B cell (primary cell): ENCODE measurements around the gene KRTAP17-1.
"Not testable (repeated sequence)": the region's sequence is repeated elsewhere in the genome, so short reads cannot be mapped to it uniquely, and the experiment has no call there.

Experiments
- EZH2 ChIP-seq: IDR thresholded peaks from 2 replicates; pipeline ENCODE4 v1.6.1; 2012; ENCODE audit warnings: borderline replicate concordance, low read depth, mild to moderate bottlenecking, moderate library complexity, low read length; ENCODE audit not compliant: insufficient read depth, poor library complexity, severe bottlenecking
- TF ChIP-seq, protein P1 (sequence below): fragments of 200-600 bp; IDR thresholded peaks from one replicate; pipeline ENCODE4 v1.8.0; 2022; ENCODE audit warnings: antibody characterized with exemption, mild to moderate bottlenecking

DNA sequence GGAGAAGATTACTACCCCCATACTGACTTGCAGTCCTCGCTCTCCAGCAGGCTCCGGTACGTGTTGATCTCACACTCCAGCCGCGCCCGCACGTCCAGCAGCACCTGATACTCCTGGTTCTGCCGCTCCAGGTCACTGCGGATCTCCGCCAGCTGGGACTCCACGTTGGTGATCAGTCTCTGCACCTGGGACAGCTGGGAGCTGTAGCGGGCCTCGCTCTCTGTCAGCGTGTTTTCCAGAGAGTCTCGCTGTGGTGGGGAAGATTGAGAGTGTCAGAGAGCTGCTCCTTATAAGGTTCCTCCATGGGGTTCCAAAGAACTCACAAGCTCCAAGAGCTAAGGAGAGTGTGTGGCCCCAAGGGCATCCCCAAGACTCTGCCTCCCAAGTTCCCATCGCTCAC lies 30.9 kb upstream of the KRTAP17-1 start:
- TF ChIP-seq, protein P1, sequence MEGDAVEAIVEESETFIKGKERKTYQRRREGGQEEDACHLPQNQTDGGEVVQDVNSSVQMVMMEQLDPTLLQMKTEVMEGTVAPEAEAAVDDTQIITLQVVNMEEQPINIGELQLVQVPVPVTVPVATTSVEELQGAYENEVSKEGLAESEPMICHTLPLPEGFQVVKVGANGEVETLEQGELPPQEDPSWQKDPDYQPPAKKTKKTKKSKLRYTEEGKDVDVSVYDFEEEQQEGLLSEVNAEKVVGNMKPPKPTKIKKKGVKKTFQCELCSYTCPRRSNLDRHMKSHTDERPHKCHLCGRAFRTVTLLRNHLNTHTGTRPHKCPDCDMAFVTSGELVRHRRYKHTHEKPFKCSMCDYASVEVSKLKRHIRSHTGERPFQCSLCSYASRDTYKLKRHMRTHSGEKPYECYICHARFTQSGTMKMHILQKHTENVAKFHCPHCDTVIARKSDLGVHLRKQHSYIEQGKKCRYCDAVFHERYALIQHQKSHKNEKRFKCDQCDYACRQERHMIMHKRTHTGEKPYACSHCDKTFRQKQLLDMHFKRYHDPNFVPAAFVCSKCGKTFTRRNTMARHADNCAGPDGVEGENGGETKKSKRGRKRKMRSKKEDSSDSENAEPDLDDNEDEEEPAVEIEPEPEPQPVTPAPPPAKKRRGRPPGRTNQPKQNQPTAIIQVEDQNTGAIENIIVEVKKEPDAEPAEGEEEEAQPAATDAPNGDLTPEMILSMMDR, result not testable (repeated sequence)
- not testable (repeated sequence) for TF ChIP-seq EZH2
